ENCODE measurements around the gene COMTD1. TPM values are rescaled to one million over a fixed set of nuclear protein-coding genes. Genes with fewer than 3 reads are reported as not detected.

COMTD1 gene
- total and polyA plus RNA-seq, 2 of the 13 experiments (the other 11 are each of a cell fraction or from before 2014, with no cell fraction given) = 11.8 to 18.4 TPM

GRCh38 chr10:75235375-75236177 is at the start of gene COMTD1 (continued):
- TF ChIP-seq ZBTB2 (CRISPR knock-in tag; IDR thresholded peaks at IDR 0.05; ENCODE audit: low read depth) (no peak), TP53 (CRISPR knock-in tag; conservative IDR thresholded peaks at IDR 0.05) (no peak), ZNF780A (CRISPR knock-in tag; IDR thresholded peaks at IDR 0.05) (no peak), NFKB2 (CRISPR knock-in tag; IDR thresholded peaks at IDR 0.05; ENCODE audit: borderline replicate concordance) (0 out of 2 replicates have a peak, but pooled peaks have one; percentile 32), MED1 (CRISPR knock-in tag; IDR thresholded peaks at IDR 0.05) (peak; percentile 63), GABPB1 (CRISPR knock-in tag; IDR thresholded peaks at IDR 0.05) (peak; percentile 89), CENPBD1 (CRISPR knock-in tag; IDR thresholded peaks at IDR 0.05; ENCODE audit: borderline replicate concordance, low read depth) (0 out of 2 replicates have a peak, but pooled peaks have one; percentile 33), GATAD1 (CRISPR knock-in tag; IDR thresholded peaks at IDR 0.05) (peak; percentile 24; the same call in 1 of the 2 replicates), ZFP36L2 (CRISPR knock-in tag; IDR thresholded peaks at IDR 0.05) (no peak), NKX3-1 (CRISPR knock-in tag; IDR thresholded peaks at IDR 0.05) (no peak), THAP11 (CRISPR knock-in tag; IDR thresholded peaks at IDR 0.05) (peak; percentile 41; the same call in 1 of the 2 replicates), SP4 (CRISPR knock-in tag; IDR thresholded peaks at IDR 0.05) (0 out of 2 replicates have a peak, but pooled peaks have one; percentile 58), NR2F2 (IDR thresholded peaks at IDR 0.05; ENCODE audit: borderline replicate concordance, low read depth) (no peak), ZNF430 (CRISPR knock-in tag; IDR thresholded peaks at IDR 0.05) (peak; percentile 93), MAFF (IDR thresholded peaks at IDR 0.05; ENCODE audit: low read depth, low read length) (no peak), ZNF781 (CRISPR knock-in tag; IDR thresholded peaks at IDR 0.05; ENCODE audit: borderline replicate concordance, not compliant biosample characterization) (no peak), SMAD1 (CRISPR knock-in tag; IDR thresholded peaks at IDR 0.05; ENCODE audit: borderline replicate concordance, low read depth) (peak; percentile 77; the same call in 1 of the 2 replicates), ZNF142 (CRISPR knock-in tag; IDR thresholded peaks at IDR 0.05) (peak; percentile 76; the same call in 1 of the 2 replicates), TFDP1 (CRISPR knock-in tag; IDR thresholded peaks at IDR 0.05; ENCODE audit: borderline replicate concordance) (peak; percentile 48; the same call in 1 of the 2 replicates), NR3C1 (CRISPR knock-in tag; IDR thresholded peaks at IDR 0.05) (no peak), CCAR2 (optimal IDR thresholded peaks at IDR 0.05; ENCODE audit: low read depth, low read length) (no peak)
